Transverse colon (tissue), 4 donors: ENCODE data around the gene REC114.

Experiments
- CTCF ChIP-seq, 5 experiments: fragments of 200-600 bp in 3 of 5; fragments of 450-650 bp in 2 of 5; sonication (generic) in 3 of 5; IDR thresholded peaks; 1 replicate in 2 of 5; 2 replicates in 3 of 5; pipeline ENCODE4 v1.5.1; 2016 to 2017; ENCODE audit warnings: antibody characterized with exemption in 5 of 5, inconsistent platforms in 3 of 5, mild to moderate bottlenecking in 2 of 5, moderate library complexity in 1 of 5
- EP300 ChIP-seq: sonication (generic); formaldehyde crosslinking; IDR thresholded peaks from one replicate; pipeline ENCODE4 v1.6.1; 2017; ENCODE audit warnings: antibody characterized with exemption, low read depth
- POLR2A ChIP-seq: fragments of 450-650 bp; IDR thresholded peaks from one replicate; pipeline ENCODE4 v1.6.1; 2016; ENCODE audit warnings: antibody characterized with exemption, mild to moderate bottlenecking, moderate library complexity
- POLR2AphosphoS5 ChIP-seq, 3 donors: sonication (generic); formaldehyde crosslinking; IDR thresholded peaks; one replicate each; pipeline ENCODE4 v1.6.1; 2016; ENCODE audit warnings: antibody characterized with exemption in 3 of 3

- TF ChIP-seq CTCF (IDR thresholded peaks at IDR 0.05) = no peak
- TF ChIP-seq POLR2AphosphoS5 (IDR thresholded peaks at IDR 0.05) = no peak
- TF ChIP-seq POLR2A = no peak
- TF ChIP-seq EP300 = no peak
Observed at GRCh38 chr15:73426323-73426994, 16.5 kb upstream of the REC114 start.
